Measurements from ENCODE around the gene MIR17HG. TPM values are rescaled to one million over a fixed set of nuclear protein-coding genes. Genes with fewer than 3 reads are reported as not detected.
A peak's percentile ranks its signal among the peaks of the same experiment; 100 is the strongest.

MIR17HG gene
- total and polyA plus RNA-seq, 2 experiments from 2014 or later: 0.20 to 0.43 TPM

- Histone ChIP-seq H2AFZ (no peak overlapping the region), H3K4me1 (ENCODE audit: insufficient read depth) (0 out of 2 replicates have a peak, but pooled peaks cover 7% of the 10 kb centered on the region), H3K27ac (no peak overlapping the region), H3K9ac (no peak overlapping the region), H3K9me2 (ENCODE audit: insufficient read depth) (no peaks in the 10 kb centered on the region), H4K20me1 (ENCODE audit: insufficient read depth) (no peaks in the 10 kb centered on the region), H3K9me3 (ENCODE audit: low read depth) (no peaks in the 10 kb centered on the region), H3F3A (ENCODE audit: insufficient read depth) (no peaks in the 10 kb centered on the region), H3K79me2 (ENCODE audit: insufficient read depth) (no peaks in the 10 kb centered on the region), H3K4me3 (no peak overlapping the region), H3K36me3 (ENCODE audit: low read depth) (no peaks in the 10 kb centered on the region), H3K4me2 (ENCODE audit: unreplicated experiment) (no peak overlapping the region), H3K27me3 (replicated peaks; ENCODE audit: insufficient read depth) (no peaks in the 10 kb centered on the region)
- WGBS, 2 experiments (ENCODE audit: low coverage in 1 of 2, low lambda C conversion rate in 2 of 2, missing lambda C conversion rate in 2 of 2): 93% methylated on average over 2 of the region's 2 CpGs
- in situ Hi-C loops (cut with MboI): no loop called here
- TF ChIP-seq EZH2phosphoT487 (IDR thresholded peaks at IDR 0.05; ENCODE audit: insufficient read depth, low read depth): no peak
- TF ChIP-seq EZH2 (IDR thresholded peaks at IDR 0.05; ENCODE audit: insufficient read depth, poor library complexity, severe bottlenecking): no peak
- no peak for DNase-seq
Observed at GRCh38 chr13:91370501-91370900, 23.0 kb downstream of the MIR17HG start.

DNA sequence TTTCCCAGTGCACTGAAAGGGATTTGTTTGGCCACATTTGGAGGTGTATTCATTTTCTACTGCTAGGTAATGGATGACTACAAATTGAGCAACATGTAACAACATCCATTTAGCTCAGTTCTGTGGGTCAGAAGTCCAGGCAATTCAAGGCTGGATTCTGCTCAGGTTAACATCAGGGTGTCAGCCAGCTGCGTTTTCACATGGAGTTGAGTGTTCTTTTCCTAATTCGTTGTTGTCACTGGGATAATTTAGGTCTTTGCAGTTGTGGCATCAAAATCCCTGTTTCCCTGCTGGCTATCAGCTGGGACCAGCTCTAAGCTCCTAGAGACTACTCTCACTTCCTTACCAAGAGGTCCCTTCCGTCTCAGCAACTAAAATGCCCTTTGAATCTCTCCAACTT, 25.4 kb downstream of the MIR17HG start:
- DNase-seq: no peak
- Histone ChIP-seq H3K4me3 (no peak overlapping the region), H3K9me2 (ENCODE audit: insufficient read depth) (no peaks in the 10 kb centered on the region), H2AFZ (no peak overlapping the region), H4K20me1 (ENCODE audit: insufficient read depth) (no peaks in the 10 kb centered on the region), H3K9ac (no peak overlapping the region), H3K79me2 (ENCODE audit: insufficient read depth) (no peaks in the 10 kb centered on the region), H3K4me1 (ENCODE audit: insufficient read depth) (0 out of 2 replicates have a peak, but pooled peaks cover 7% of the 10 kb centered on the region), H3K27ac (no peak overlapping the region), H3K4me2 (ENCODE audit: unreplicated experiment) (no peak overlapping the region), H3K36me3 (ENCODE audit: low read depth) (no peaks in the 10 kb centered on the region), H3K27me3 (replicated peaks; ENCODE audit: insufficient read depth) (no peaks in the 10 kb centered on the region), H3F3A (ENCODE audit: insufficient read depth) (no peaks in the 10 kb centered on the region), H3K9me3 (ENCODE audit: low read depth) (no peaks in the 10 kb centered on the region)
- WGBS, 2 experiments (ENCODE audit: low coverage in 1 of 2, low lambda C conversion rate in 2 of 2, missing lambda C conversion rate in 2 of 2): 29 to 36% methylated on average over 3 of the region's 3 CpGs
- in situ Hi-C loops (cut with MboI): no loop called here
- TF ChIP-seq EZH2 (IDR thresholded peaks at IDR 0.05; ENCODE audit: insufficient read depth, poor library complexity, severe bottlenecking) (no peak), EZH2phosphoT487 (IDR thresholded peaks at IDR 0.05; ENCODE audit: insufficient read depth, low read depth) (no peak)

DNA sequence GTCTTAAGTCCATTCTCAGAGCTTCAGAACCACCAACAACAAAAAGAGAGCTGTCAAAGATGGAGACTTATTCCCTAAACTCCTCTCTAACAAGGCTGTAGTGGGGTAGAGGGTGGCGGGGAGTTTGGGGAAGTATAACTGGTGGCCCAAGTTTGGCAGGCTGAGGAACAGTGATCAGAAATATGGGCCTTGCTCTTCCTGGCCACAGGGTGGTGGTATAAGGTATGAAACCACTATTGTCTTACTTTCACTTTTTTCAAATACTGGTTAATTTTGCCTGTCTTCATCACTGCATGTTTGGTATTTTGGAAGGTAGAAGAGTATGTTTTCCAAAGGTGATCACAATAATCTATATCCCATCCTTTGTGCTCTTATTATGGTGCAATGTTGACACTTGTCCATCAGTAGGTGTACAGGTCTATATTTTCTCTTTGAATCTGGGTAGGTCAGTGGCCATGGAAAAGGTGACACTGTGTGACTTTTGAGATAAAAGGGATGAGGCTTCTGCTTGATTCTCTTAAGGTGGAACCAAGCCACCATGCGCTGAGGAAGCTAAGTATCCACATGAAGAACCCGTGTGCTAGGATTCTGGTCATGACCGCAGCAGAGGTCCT, 27.7 kb downstream of the MIR17HG start:
- Histone ChIP-seq H3K4me3 (no peak overlapping the region), H3K9me3 (ENCODE audit: low read depth) (no peaks in the 10 kb centered on the region), H3K4me2 (ENCODE audit: unreplicated experiment) (no peak overlapping the region), H3K36me3 (ENCODE audit: low read depth) (no peaks in the 10 kb centered on the region), H4K20me1 (ENCODE audit: insufficient read depth) (no peaks in the 10 kb centered on the region), H2AFZ (0 out of 2 replicates have a peak overlapping the region, but pooled peaks have one; percentile 2), H3K27ac (no peak overlapping the region), H3K4me1 (ENCODE audit: insufficient read depth) (no peaks in the 10 kb centered on the region), H3K27me3 (replicated peaks; ENCODE audit: insufficient read depth) (no peaks in the 10 kb centered on the region), H3K9me2 (ENCODE audit: insufficient read depth) (no peaks in the 10 kb centered on the region), H3K9ac (no peak overlapping the region), H3K79me2 (ENCODE audit: insufficient read depth) (no peaks in the 10 kb centered on the region), H3F3A (ENCODE audit: insufficient read depth) (no peaks in the 10 kb centered on the region)
- TF ChIP-seq EZH2phosphoT487 (IDR thresholded peaks at IDR 0.05; ENCODE audit: insufficient read depth, low read depth) (no peak), EZH2 (IDR thresholded peaks at IDR 0.05; ENCODE audit: insufficient read depth, poor library complexity, severe bottlenecking) (no peak)
- DNase-seq: peak; percentile 39
- WGBS, 2 experiments (ENCODE audit: low coverage in 1 of 2, low lambda C conversion rate in 2 of 2, missing lambda C conversion rate in 2 of 2): 77 to 80% methylated on average over 4 of the region's 4 CpGs
- in situ Hi-C loops (cut with MboI): no loop called here

DNA sequence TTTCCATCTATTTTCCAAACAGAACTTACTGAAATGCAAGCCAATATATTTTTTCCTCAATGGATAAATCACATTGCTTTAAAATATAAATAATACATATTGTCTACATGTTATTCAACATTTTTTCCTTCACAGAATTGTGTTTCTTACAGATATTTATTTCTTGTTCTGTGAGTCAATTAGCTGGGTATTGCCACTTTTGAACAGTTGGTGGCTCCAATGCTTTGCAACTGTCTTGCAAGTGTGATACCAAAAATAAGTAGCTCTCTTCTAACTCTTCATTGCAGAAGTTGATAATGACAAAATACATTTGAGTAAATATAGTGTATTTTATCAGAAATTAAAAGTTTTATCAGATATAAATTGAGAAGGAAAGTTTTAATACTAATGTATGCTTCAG, 33.9 kb downstream of the MIR17HG start:
- no peak overlapping the region for H3K4me2 ChIP-seq (ENCODE audit: unreplicated experiment)
- no peaks in the 10 kb centered on the region for H3F3A ChIP-seq (ENCODE audit: insufficient read depth)
- peak; percentile 18 for DNase-seq
- no peak overlapping the region for H3K4me3 ChIP-seq
- in situ Hi-C loops (cut with MboI): no loop called here
- no peaks in the 10 kb centered on the region for H3K79me2 ChIP-seq (ENCODE audit: insufficient read depth)
- H3K9ac ChIP-seq: no peak overlapping the region
- peaks cover 38% of the 10 kb centered on the region for H3K27me3 ChIP-seq (replicated peaks; ENCODE audit: insufficient read depth)
- no peak overlapping the region for H2AFZ ChIP-seq
- TF ChIP-seq EZH2phosphoT487 (IDR thresholded peaks at IDR 0.05; ENCODE audit: insufficient read depth, low read depth) (no peak), EZH2 (IDR thresholded peaks at IDR 0.05; ENCODE audit: insufficient read depth, poor library complexity, severe bottlenecking) (no peak)
- H3K9me2 ChIP-seq (ENCODE audit: insufficient read depth): no peaks in the 10 kb centered on the region
- no peak overlapping the region for H3K27ac ChIP-seq
- H3K36me3 ChIP-seq (ENCODE audit: low read depth): no peaks in the 10 kb centered on the region
- H4K20me1 ChIP-seq (ENCODE audit: insufficient read depth): no peaks in the 10 kb centered on the region
- H3K4me1 ChIP-seq (ENCODE audit: insufficient read depth): no peaks in the 10 kb centered on the region
- H3K9me3 ChIP-seq (ENCODE audit: low read depth): no peaks in the 10 kb centered on the region

DNA sequence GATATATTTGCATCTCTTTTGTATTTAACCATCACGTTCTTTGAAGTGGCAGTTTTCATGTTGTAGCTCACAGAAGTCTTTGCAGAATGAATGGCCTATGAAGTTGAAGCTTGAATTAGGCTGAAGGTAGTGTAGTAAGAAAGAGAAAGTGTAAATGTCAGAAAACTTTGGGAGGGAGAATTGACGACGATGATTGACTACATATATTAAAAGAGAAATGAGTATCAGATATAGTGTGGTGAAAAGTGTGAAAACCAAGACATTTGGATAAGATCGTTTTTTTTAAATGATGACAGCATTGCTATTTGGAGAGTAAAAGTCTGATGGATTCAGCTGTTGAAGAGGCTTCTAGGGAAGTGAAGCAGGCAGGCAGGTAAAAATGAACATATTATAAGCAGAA, 36.3 kb downstream of the MIR17HG start:
- Histone ChIP-seq H3F3A (ENCODE audit: insufficient read depth) (no peaks in the 10 kb centered on the region), H3K4me1 (ENCODE audit: insufficient read depth) (no peaks in the 10 kb centered on the region), H3K9me3 (ENCODE audit: low read depth) (no peaks in the 10 kb centered on the region), H3K4me2 (ENCODE audit: unreplicated experiment) (no peak overlapping the region), H3K27me3 (replicated peaks; ENCODE audit: insufficient read depth) (peaks cover 38% of the 10 kb centered on the region), H4K20me1 (ENCODE audit: insufficient read depth) (no peaks in the 10 kb centered on the region), H2AFZ (no peak overlapping the region), H3K36me3 (ENCODE audit: low read depth) (no peaks in the 10 kb centered on the region), H3K4me3 (no peak overlapping the region), H3K79me2 (ENCODE audit: insufficient read depth) (no peaks in the 10 kb centered on the region), H3K9me2 (ENCODE audit: insufficient read depth) (no peaks in the 10 kb centered on the region), H3K27ac (no peak overlapping the region), H3K9ac (no peak overlapping the region)
- in situ Hi-C loops (cut with MboI): no loop called here
- WGBS, 2 experiments (ENCODE audit: low coverage in 1 of 2, low lambda C conversion rate in 2 of 2, missing lambda C conversion rate in 2 of 2): 47 to 55% methylated on average over 4 of the region's 4 CpGs
- no peak for DNase-seq
- TF ChIP-seq EZH2 (IDR thresholded peaks at IDR 0.05; ENCODE audit: insufficient read depth, poor library complexity, severe bottlenecking): no peak
- no peak for TF ChIP-seq EZH2phosphoT487 (IDR thresholded peaks at IDR 0.05; ENCODE audit: insufficient read depth, low read depth)
